Naive B cell (primary cell): Measurements from ENCODE around the gene MLXIPL. TPM values are rescaled to one million over a fixed set of nuclear protein-coding genes. Genes with fewer than 3 reads are reported as not detected.
A peak's percentile ranks its signal among the peaks of the same experiment; 100 is the strongest.
"Not testable (repeated sequence)": the region's sequence is repeated elsewhere in the genome, so short reads cannot be mapped to it uniquely, and the experiment has no call there.

ENCODE experiments used
- ATAC-seq, 2 donors: fragments of 150-1000 bp; cut with Tn5 transposase; 2 replicates each; pipeline ENCODE4 v1.10.0; 2021; ENCODE audit warnings: low read depth in 2 of 2, mild to moderate bottlenecking in 2 of 2, moderate library complexity in 2 of 2
- DNase-seq: peaks from one replicate; pipeline ENCODE4 v3.0.0; 2022
- H3K27ac Mint-ChIP-seq, 6 donors: one replicate each; pipeline ENCODE4 v1.8.0; 2020 to 2022; ENCODE audit warnings: mild to moderate bottlenecking in 6 of 6, mixed read lengths in 6 of 6, moderate library complexity in 5 of 6, inconsistent platforms in 2 of 6
- H3K27me3 Mint-ChIP-seq, 3 donors: one replicate each; pipeline ENCODE4 v1.8.0; 2021 to 2022; ENCODE audit warnings: mixed read lengths in 3 of 3, mild to moderate bottlenecking in 1 of 3
- H3K36me3 Mint-ChIP-seq, 2 donors: one replicate each; pipeline ENCODE4 v1.8.0; 2020 to 2022; ENCODE audit warnings: mixed read lengths in 2 of 2, inconsistent platforms in 1 of 2, mild to moderate bottlenecking in 1 of 2
- H3K4me1 Mint-ChIP-seq, 3 donors: one replicate each; pipeline ENCODE4 v1.8.0; 2020 to 2022; ENCODE audit warnings: mixed read lengths in 3 of 3, inconsistent platforms in 1 of 3, mild to moderate bottlenecking in 1 of 3, moderate library complexity in 1 of 3
- H3K4me3 Mint-ChIP-seq, 8 donors: one replicate each; pipeline ENCODE4 v1.8.0; 2020 to 2022; ENCODE audit warnings: mild to moderate bottlenecking in 8 of 8, mixed read lengths in 8 of 8, moderate library complexity in 8 of 8, inconsistent platforms in 2 of 8
- H3K9me3 Mint-ChIP-seq, 7 donors: one replicate each; pipeline ENCODE4 v1.8.0; 2020 to 2022; ENCODE audit warnings: mixed read lengths in 7 of 7, mild to moderate bottlenecking in 5 of 7, inconsistent platforms in 2 of 7, moderate library complexity in 1 of 7
- polyA plus RNA-seq, 6 donors: library from polyadenylated mRNA; unstranded; fragments of 300-500 nt; fragmentation: Illumina TruSeq; gene quantifications; one replicate each; pipeline ENCODE4 v1.2.3, GENCODE V29; 2021; ENCODE audit warnings: low read depth in 6 of 6

The MLXIPL gene
- polyA plus RNA-seq, 6 donors from 2014 or later, result not detected

DNA sequence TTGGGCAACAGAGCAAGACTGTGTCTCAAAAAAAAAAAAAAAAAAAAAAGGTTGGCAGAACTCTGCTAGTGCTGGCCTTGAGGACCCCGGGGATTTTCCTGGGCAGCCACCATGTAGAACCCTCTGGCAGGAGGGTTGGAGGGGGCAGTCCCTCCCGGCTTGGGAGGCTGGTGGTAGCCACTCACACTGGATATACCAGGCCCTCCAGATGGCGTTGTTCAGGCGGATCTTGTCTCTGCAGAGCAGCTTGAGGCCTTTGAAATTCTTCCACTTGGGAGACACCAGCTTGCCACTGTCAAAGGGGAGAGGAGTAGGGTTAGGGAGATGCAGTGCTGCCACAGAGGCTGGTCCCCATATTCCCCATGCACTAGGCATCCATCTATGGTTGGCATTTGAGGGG, 8.4 kb downstream of the MLXIPL start:
- Mint-ChIP-seq H3K36me3 (no peaks in the 10 kb centered on the region), H3K27ac (no peak overlapping the region), H3K27me3 (peaks cover 32 to 79% (median 41%) of the 10 kb centered on the region in 3 donors), H3K9me3 (no peaks in the 10 kb centered on the region), H3K4me3 (no peak overlapping the region), H3K4me1 (peaks cover 0 to 4% (median 0%) of the 10 kb centered on the region in 3 donors)
- ATAC-seq, result no peak
- no peak for DNase-seq

DNA sequence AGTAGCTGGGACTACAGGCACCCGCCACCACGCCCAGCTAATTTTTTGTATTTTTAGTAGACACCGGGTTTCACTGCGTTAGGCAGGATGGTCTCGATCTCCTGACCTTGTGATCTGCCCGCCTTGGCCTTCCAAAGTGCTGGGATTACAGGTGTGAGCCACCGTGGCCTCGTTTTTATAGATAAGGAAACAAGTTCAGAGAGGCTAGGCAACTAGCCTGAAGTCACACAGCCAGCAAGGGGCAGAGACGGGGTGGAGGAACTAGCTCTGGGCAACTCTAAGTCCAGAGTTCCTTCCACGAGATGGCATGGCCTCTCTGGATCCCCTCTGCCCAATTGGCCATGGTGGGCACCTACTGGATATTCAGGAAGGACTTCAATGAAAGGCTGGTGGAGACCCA, 9.4 kb downstream of the MLXIPL start:
- H3K4me1 Mint-ChIP-seq, H3K27ac Mint-ChIP-seq, H3K4me3 Mint-ChIP-seq, H3K9me3 Mint-ChIP-seq, DNase-seq, ATAC-seq, H3K36me3 Mint-ChIP-seq: not testable (repeated sequence)
- peaks cover 28 to 81% (median 44%) of the 10 kb centered on the region in 3 donors for H3K27me3 Mint-ChIP-seq

DNA sequence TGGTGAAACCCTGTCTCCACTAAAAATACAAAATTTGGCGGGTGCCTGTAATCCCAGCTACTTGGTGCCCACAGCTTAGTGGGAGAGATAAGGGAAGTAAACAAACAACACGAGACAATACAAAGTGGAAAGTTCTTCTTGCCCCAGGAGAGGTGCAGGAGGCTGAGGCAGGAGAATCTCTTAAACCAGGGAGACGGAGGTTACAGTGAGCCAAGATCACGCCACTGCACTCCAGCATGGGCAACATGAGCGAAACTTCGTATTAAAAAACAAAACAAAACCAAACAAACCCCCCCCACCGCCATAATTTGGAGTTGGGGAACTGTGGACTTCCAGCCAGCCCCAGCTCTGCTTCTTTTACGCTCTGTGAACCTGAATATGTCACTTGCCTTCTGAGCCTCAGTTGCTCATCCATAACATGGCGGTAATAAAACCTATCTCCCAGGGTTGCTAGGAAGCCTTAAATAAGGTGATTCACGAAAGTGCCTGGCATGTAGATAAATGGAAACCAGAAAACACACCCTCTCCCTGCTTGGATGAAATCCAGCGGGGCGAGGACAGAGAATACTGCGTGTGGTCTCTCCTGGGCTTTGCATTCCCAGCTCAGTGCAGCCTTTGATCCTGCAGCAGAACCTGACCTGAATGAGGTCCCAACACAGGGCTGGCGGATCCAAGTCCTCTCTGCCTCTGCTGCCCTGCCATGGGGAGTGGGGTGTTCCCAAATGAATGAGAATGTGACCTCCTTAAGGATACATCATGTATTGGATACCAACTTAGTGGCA, 10.2 kb downstream of the MLXIPL start:
- H3K9me3 Mint-ChIP-seq, result no peaks in the 10 kb centered on the region
- ATAC-seq (no peak), DNase-seq (no peak)
- H3K4me1 Mint-ChIP-seq, result peaks cover 0 to 4% (median 0%) of the 10 kb centered on the region in 3 donors
- no peak overlapping the region for H3K4me3 Mint-ChIP-seq
- H3K27me3 Mint-ChIP-seq, result peaks cover 25 to 83% (median 50%) of the 10 kb centered on the region in 3 donors
- H3K36me3 Mint-ChIP-seq, result no peaks in the 10 kb centered on the region
- H3K27ac Mint-ChIP-seq, result no peak overlapping the region

DNA sequence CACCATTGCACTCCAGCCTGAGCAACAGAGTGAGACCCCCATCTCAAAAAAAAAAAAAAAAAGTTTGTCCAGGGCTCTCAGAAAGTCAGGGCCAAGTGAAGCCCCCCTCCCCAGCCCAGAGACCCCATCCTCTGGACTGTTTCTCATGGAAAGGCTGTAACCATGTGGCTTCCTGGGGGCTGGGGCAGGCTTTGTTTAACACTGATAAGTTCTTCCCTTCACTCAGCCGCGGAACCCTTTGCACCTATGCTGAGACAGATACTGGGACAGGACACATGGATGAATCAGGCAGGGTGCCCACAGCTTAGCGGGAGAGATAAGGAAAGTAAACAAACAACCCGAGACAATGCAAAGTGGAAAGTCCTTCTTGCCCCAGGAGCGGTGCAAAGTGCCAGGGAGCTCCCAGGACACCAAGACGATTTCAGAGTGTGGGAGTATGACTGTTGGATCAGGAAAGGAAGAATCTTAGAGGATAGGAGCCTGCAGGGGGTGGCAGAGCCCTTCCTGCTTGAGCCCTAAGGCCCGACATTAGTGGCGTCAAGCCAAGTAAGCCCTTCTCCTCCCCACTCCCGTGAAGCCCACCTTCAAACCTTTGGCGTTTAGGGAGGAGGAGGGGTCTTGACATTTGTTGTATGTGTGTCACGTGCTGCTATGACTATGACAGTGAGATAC, 11.6 kb downstream of the MLXIPL start:
- peaks cover 0 to 4% (median under 1%) of the 10 kb centered on the region in 3 donors for H3K4me1 Mint-ChIP-seq
- no peaks in the 10 kb centered on the region for H3K36me3 Mint-ChIP-seq
- no peaks in the 10 kb centered on the region for H3K9me3 Mint-ChIP-seq
- H3K4me3 Mint-ChIP-seq, result no peak overlapping the region
- DNase-seq, result no peak
- no peak for ATAC-seq
- peaks cover 22 to 80% (median 55%) of the 10 kb centered on the region in 3 donors for H3K27me3 Mint-ChIP-seq
- H3K27ac Mint-ChIP-seq, result no peak overlapping the region

DNA sequence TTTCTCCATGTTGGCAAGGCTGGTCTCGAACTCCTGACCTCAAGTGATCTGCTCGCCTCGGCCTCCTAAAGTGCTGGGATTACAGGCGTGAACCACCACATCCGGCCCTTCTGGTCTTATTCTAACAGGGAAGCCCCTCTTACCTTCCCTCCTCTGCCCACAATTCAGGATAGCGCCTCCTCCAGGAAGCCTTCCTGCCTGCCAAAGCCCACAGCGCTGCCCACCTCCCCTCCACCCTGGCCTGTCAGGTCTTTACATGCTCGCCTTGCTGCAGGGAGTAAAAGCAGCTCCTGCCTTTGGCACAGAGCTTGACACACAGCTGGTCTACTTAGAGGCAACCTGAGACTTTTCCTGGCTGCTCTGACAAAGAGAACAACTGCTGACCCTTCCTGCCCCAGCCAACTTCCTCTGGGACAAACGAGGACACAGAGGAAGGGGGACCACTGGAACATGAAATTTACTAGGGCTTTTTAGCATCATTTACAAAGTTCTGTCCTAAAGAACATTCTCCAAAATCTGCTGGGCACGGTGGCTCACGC, 13.2 kb downstream of the MLXIPL start:
- Mint-ChIP-seq H3K27ac (no peak overlapping the region), H3K9me3 (no peaks in the 10 kb centered on the region), H3K4me3 (no peak overlapping the region), H3K27me3 (peaks cover 22 to 90% (median 67%) of the 10 kb centered on the region in 3 donors), H3K4me1 (peaks cover 0 to 9% (median 8%) of the 10 kb centered on the region in 3 donors), H3K36me3 (no peaks in the 10 kb centered on the region)
- ATAC-seq (no peak), DNase-seq (no peak)

GRCh38 chr7:73610105-73610504, 14.2 kb downstream of the MLXIPL start:
- Mint-ChIP-seq H3K4me1 (peaks cover 0 to 9% (median 8%) of the 10 kb centered on the region in 3 donors), H3K27me3 (peaks cover 22 to 90% (median 71%) of the 10 kb centered on the region in 3 donors), H3K4me3 (no peak overlapping the region), H3K27ac (peak overlapping the region in 2 of 6 donors; percentile 17 to 81), H3K36me3 (no peaks in the 10 kb centered on the region), H3K9me3 (no peaks in the 10 kb centered on the region)
- ATAC-seq (no peak), DNase-seq (no peak)

DNA sequence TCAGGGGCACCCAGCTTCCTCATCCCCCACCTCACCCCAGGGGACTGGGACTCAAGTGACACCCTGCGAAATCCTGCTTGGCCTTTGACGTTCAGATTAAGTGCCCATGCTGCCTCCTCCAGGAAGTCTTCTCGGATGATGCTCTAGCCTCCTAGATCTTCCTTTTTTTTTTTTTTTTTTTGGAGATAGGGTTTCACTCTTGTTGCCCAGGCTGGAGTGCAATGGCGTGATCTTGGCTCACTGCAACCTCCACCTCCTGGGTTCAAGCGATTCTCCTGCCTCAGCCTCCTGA, 16.7 kb downstream of the MLXIPL start:
- H3K9me3 Mint-ChIP-seq, DNase-seq, ATAC-seq, H3K4me1 Mint-ChIP-seq, H3K4me3 Mint-ChIP-seq, H3K36me3 Mint-ChIP-seq: not testable (repeated sequence)
- H3K27ac Mint-ChIP-seq, result peak overlapping the region in 1 of 6 donors; percentile 63
- peaks cover 6 to 81% (median 60%) of the 10 kb centered on the region in 3 donors for H3K27me3 Mint-ChIP-seq

DNA sequence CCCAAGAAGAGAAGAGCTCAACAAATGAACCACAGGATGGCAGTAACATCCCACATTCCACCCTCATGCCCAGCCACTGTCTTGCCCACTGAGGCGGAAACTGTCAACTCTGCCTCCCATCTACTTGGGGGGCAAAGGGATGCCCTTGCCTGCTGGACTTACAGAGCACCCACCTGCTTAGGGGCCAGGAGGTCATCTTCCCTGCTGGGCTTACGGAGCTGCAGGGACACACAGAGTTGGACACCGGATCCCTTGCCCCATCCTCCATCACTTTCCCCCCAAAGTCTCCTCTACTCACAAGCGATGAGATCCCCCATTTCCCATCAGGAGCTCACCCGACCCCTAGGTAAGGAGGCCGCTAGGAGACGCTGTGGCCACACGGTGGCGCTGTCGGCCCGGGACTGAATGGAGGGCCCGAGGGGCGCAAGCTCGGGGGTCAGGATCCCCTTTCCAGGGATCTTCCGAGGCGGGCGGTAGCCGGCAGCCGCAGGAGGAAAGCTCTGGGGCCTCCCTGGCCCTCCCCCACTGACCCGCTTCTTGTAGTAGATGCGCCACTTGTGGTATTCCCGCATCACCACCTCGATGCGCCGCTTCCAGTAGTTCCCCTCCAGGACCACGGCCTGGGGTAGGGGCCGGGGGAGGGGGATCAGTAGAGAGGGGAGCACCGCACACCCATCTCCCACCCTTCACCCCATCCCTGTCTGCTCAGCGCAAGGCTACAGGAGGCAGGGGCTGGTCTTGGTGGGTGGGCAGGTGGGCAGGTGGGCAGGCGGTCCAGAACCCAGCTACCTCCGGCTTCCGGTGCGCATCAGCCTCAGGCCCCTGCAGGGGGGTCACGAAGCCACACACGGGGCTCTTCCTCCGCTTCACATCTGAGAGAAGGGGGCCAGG, 17.3 kb downstream of the MLXIPL start:
- Mint-ChIP-seq H3K4me3 (peak overlapping the region in 1 of 8 donors; percentile 47), H3K27ac (peak overlapping the region in 2 of 6 donors; percentile 38 to 63), H3K36me3 (no peaks in the 10 kb centered on the region), H3K27me3 (peaks cover 4 to 80% (median 61%) of the 10 kb centered on the region in 3 donors), H3K9me3 (peaks cover 0 to 1% (median 0%) of the 10 kb centered on the region in 7 donors), H3K4me1 (peaks cover 0 to 8% (median 5%) of the 10 kb centered on the region in 3 donors)
- DNase-seq, result peak; percentile 61
- ATAC-seq, result peak; percentile 71 to 85

DNA sequence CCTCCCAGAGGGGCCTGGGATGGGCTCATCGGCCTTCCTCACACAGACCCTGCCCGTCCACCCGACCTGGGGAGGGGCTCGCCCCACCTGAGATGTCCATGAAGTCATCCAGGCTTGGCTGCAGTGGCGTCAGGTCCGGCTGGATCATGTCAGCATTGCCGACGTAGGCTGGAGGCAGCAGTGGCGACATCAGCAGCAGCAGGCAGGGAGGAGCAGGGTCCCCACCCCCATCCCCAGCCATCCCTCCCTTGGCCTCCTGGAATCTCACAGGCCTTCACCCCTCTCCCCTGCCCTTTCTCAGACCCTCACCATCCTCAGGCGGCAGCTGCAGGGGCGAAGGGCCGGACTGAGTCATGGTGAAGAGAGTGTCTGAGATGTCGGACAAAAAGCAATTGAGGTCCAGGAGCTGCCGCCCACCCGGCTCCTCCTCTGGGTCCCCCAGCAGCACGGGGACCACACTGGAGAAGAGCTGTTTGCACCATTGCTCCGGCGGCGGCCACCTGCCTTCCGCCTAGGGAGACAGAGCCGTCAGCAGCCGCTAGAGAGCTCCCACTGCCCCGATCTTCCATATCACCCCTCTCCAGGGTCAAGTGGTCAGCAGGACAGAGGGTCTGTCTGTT, 18.6 kb downstream of the MLXIPL start:
- no peak overlapping the region for H3K4me3 Mint-ChIP-seq
- peaks cover 4 to 73% (median 61%) of the 10 kb centered on the region in 3 donors for H3K27me3 Mint-ChIP-seq
- no peaks in the 10 kb centered on the region for H3K36me3 Mint-ChIP-seq
- peak overlapping the region in 1 of 6 donors; percentile 20 for H3K27ac Mint-ChIP-seq
- peaks cover 0 to 8% (median 5%) of the 10 kb centered on the region in 3 donors for H3K4me1 Mint-ChIP-seq
- ATAC-seq (no peak), DNase-seq (no peak)
- peaks cover 0 to 1% (median 0%) of the 10 kb centered on the region in 7 donors for H3K9me3 Mint-ChIP-seq

DNA sequence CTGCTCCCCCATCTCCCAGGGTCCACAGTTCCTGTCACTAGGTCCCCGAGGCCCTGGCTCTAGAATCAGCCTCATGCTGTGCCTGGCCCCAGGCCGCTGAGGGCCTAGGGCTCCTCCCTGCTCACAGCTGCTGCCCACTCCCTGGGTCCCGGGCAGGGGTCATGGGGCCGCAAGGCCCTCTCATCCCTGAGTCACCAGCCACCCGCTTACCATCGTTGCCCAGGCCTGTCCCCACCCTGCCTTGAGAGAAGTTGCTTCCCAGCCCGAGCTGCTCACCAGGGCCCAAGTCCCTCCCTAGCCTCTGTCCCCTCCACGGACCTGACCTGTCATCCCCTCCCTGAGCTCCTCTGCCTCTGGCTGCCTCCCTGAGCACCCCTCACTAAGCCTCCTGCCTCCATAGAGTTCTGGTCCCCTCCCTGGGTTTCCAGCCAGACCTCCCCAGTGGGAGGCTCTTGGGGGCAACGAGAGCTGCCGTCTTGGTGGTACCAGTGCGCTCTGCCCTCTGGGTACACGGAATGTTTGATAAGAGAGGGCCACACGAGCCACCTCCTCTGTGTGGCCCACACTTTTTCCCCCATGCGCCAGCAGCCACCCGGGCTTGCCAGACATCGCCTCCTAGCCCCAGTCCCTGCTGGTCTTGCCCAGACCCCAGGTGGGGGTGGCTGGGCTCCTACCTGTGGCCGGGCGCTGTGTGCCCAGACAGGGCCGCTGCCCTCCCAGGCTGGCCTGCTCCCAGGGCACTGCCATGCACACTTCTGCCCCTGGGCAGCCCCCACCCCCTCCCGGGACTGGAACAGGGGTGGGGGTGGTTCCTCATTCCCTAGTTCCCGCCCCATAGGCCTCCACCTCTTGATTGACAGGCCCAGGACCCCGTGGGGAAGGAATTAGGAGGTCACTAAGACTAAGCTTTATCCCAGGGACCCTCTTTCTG, 21.3 kb downstream of the MLXIPL start:
- no peak overlapping the region for H3K4me3 Mint-ChIP-seq
- DNase-seq (no peak), ATAC-seq (no peak)
- peaks cover 0 to 9% (median 5%) of the 10 kb centered on the region in 3 donors for H3K4me1 Mint-ChIP-seq
- H3K27me3 Mint-ChIP-seq, result peaks cover 5 to 67% (median 56%) of the 10 kb centered on the region in 3 donors
- peaks cover 3 to 5% of the 10 kb centered on the region in 2 donors for H3K36me3 Mint-ChIP-seq
- H3K27ac Mint-ChIP-seq, result no peak overlapping the region
- peaks cover 0 to 1% (median 0%) of the 10 kb centered on the region in 7 donors for H3K9me3 Mint-ChIP-seq

GRCh38 chr7:73599916-73600315, 24.4 kb downstream of the MLXIPL start:
- DNase-seq (no peak), ATAC-seq (no peak)
- Mint-ChIP-seq H3K4me3 (peak overlapping the region in 1 of 8 donors; percentile 7), H3K27ac (no peak overlapping the region), H3K4me1 (peaks cover 0 to 1% (median 0%) of the 10 kb centered on the region in 3 donors), H3K27me3 (peaks cover 10 to 55% (median 43%) of the 10 kb centered on the region in 3 donors), H3K9me3 (peaks cover 0 to 1% (median 0%) of the 10 kb centered on the region in 7 donors), H3K36me3 (peaks cover 6 to 8% of the 10 kb centered on the region in 2 donors)
